Right lung (tissue), 5 donors: Measurements from ENCODE around the gene THSD4. TPM values are rescaled to one million over a fixed set of nuclear protein-coding genes. Genes with fewer than 3 reads are reported as not detected.
A peak's percentile ranks its signal among the peaks of the same experiment; 100 is the strongest.

ENCODE experiments used
- DNase-seq, 2 donors: peaks; one replicate each; pipeline ENCODE4 v3.0.0-alpha.2; 2013
- polyA plus RNA-seq, 5 donors: library from polyadenylated mRNA; unstranded; fragments of 120-200 nt; gene quantifications; one replicate each; pipeline versions ENCODE4 v1.2.1 to v1.2.3, GENCODE V29; 2013; ENCODE audit warnings: inconsistent platforms in 1 of 5, low replicate concordance in 1 of 5; ENCODE audit not compliant: insufficient read length in 5 of 5, insufficient read depth in 1 of 5

The THSD4 gene
- polyA plus RNA-seq, 5 donors = 14.0 to 27.2 (median 17.1) TPM

DNA sequence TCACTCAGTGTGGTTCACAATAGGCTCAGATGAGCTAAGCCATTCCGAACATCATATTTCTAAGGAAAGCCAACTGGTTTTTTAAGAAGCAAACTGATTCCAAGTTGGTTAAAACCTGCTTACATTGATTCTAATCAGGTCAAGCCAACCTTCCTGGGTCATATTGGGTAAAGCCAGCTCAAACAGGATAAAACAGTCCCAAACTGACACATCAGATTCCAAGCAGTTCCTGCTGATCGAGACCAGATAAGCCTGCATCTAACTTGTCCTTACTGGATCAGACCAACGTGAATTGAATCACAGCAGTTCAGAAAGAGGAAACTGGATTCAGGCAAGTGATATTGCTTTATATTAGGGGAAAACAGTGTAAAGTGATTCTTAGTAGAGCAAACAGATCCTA, 18.6 kb upstream of the THSD4 start:
- no peak for DNase-seq

DNA sequence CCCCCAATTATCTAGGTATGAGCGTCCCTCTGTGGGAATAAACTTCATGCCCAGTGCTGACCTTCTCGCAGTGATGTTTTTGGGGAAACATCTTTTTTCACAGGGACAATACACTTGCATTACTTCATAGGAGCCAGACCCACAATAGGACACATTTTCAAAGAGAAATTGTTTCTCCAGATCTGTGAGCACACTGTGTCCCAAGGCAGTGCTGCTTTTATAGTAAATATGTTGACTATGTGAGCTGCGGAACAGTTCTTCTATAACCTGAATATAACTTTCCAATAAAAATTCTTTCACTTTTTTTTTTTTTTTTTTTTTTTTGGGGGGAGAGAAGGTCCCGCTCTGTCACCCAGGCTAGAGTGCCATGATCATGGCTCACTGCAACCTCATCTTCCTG, 17.4 kb upstream of the THSD4 start:
- DNase-seq = no peak

- DNase-seq = no peak
Measured at GRCh38 chr15:71098920-71099319, 16.4 kb upstream of the THSD4 start.

GRCh38 chr15:71103102-71103676, 12.1 kb upstream of the THSD4 start:
- no peak for DNase-seq

DNA sequence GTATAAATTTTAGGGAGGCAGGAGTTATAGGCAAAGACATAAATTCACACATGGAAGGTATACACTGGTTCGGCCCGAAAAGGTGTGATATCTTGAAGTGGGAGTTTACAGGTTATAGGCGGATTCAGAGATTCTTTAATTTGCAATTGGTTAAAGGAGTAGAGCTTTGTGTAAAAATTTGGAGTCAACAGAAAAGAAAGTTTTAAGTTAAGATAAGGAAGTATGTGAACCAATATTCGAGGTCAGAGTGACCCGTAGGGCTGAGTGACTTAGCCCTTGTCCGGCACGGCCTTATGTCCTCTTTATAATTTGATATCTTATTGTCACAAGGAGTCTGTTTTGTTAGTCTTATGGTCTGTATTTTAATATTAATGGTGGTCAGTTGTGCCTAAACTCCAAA, 10.6 kb upstream of the THSD4 start:
- DNase-seq = no peak

DNA sequence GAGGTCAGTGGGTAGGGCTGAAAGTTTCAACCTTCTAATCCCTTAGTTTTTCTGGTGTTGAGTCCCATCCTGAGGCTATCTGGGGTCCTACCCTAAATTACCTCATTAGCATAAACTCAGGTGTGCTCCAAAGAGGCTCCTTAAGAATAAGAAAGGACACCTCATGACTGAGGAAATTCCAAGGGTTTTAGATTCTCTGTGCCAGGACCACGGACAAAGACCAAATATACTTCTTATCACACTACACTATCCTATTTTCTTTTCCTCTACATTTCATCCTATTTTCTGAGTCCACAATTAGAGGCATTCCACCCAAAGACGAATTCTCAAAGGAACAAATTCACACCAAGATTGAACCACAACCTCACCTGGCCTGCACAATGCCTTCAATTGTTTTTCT, 9.8 kb upstream of the THSD4 start:
- no peak for DNase-seq

DNA sequence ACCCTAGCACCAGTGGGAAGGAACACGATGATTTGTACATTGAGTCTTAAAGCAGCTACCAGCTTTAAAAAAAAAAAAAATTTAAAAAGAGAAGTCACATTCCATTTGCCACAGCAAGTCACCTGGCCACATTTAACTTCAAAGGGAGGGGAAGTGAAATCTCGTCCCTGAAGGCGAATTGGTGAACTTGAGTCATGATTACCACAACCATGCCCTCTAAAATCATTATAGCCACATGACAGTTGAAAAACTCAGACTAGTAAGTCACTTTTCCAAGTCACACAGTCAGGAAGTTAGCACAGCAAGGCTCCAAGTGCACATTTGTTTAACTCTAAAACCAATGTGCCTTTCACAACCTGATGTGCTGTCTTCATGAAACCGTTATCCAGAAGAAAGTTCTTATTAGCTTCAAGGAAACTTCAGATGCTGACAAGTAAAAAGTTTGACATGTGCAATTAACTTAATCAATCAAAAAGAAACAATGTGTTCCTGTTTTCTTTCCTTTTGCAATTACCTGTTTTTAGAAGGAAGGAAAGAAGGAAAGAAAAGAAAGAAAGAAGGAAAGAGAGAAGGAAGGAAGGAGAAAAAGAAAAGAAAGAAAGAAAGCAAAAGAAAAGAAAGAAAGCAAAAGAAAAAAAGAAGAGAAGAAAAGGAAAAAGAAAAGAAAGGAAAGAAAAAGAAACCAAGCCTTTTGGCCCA, 8.3 kb upstream of the THSD4 start:
- DNase-seq = no peak

DNA sequence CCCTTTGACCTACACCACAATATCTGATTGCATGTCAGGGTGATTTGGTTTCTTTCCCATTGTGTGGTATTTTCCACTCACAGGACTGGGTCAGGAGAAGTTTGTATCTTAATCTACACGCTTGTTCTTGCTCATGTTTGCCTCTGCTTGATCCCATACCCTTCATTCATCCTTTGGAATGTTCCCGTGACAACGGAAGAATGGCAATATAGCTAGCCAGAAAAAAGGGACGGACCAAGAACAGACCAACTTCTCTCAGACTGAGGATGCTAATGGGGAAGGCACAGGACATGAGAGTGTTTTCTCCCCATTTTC, 7.8 kb upstream of the THSD4 start:
- no peak for DNase-seq

GRCh38 chr15:71109130-71109529, 6.1 kb upstream of the THSD4 start:
- DNase-seq = no peak

DNA sequence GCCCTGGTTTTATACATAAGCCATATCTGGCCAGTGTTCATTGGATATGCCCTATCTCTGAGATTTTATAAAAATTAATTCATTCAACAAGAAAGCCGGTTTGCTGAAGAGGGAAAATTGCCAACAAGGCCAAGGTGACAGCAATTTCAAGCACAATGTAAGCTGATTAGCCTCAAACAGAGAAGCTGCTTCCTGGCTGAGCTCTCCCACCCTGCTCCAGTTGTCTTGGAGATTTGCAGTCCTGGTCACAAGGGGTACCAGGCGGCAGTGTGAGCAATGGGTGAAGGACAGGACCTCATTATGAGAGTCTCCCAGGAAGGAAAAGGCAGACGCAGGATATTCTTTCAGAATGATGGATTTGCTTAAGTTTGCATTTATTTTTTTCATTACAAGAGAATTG, 5.4 kb upstream of the THSD4 start:
- no peak for DNase-seq

- no peak for DNase-seq
Measured at GRCh38 chr15:71110405-71111180, 4.7 kb upstream of the THSD4 start.

DNA sequence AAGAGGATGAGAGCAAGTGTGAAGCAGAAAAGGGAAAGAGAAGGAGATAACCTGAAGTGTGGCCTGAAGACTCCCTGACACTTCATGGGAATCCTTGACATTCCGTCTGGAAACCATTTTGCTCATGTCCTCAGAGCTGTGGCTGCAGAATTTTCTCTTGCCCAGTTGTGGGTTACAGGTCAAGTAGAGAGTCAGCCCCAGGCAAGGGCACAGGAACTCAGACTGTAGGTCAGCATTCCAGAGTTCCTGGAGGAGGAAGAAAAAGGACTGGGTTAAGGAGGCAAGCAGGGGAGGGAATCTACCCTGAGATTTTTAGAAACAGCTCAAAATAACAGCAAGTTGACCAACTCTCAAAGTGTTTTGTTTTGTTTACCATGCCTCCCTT, 4.1 kb upstream of the THSD4 start:
- DNase-seq = no peak

DNA sequence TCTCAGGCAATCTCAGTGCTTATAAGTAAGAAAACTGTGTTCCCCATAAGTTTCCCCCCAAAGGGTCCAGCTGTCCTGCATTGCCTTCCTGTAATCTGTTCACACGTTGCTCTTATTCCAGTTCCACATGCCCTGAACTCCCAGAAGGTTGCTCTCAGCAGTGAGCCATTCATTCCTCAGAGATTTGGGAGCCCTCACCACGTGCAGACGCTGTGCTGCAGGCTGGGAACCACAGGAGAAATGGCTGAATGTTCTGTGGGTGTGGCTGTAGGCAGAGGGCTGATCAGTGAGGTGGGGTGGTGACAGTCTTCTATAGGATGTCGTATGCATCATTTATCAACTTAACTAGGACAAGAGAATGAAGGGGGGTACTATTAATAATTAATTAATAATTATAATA, 3.3 kb upstream of the THSD4 start:
- no peak for DNase-seq

DNA sequence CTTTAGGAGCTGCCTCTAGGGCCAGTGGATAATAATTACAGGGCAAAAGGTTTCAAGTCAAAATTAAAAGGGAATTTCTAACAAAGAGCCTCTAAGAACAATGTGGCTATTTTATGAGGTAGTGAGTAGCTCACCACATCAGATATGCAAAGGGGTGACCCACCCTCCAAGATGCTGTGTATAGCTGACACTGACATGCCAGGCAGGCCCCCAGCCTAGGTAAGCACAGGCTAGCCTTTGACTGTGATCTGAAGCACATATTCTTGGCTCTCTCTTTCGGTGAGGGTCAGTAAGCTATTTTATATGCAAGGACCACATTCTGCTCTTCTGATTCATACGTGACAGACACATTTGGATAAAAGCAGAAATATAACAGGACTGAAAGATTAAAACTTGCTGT, 2.8 kb upstream of the THSD4 start:
- DNase-seq = no peak

DNA sequence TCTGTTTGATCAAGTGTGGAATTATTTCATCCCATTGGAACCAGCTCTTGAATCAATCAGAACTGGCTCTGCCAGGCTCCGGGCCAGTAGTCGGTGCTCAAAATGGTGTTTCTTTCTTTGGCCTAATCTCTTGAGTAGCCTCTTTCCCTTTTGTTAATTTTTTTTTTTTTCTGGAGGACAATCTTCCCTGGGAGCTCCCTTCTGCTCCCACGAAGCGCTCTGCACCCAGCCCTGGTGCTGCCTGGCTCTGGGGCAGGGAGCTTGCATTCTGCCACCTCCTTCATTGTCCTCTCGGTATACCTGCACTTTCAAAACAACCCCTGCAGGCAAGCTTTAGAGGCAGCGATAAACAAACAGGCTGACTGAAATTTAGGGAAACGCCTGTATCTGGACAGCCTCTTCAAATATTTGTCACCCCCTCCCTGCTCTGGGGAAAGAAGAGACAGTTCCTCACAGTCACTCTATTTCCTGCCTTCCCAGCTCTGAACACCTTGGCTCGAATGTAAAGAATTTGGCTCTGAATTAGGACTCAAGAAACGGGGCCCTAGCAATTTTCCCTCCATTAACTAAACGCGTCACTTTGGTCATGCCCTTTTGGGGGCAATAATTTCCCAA, 1.1 kb upstream of the THSD4 start:
- DNase-seq = no peak

DNA sequence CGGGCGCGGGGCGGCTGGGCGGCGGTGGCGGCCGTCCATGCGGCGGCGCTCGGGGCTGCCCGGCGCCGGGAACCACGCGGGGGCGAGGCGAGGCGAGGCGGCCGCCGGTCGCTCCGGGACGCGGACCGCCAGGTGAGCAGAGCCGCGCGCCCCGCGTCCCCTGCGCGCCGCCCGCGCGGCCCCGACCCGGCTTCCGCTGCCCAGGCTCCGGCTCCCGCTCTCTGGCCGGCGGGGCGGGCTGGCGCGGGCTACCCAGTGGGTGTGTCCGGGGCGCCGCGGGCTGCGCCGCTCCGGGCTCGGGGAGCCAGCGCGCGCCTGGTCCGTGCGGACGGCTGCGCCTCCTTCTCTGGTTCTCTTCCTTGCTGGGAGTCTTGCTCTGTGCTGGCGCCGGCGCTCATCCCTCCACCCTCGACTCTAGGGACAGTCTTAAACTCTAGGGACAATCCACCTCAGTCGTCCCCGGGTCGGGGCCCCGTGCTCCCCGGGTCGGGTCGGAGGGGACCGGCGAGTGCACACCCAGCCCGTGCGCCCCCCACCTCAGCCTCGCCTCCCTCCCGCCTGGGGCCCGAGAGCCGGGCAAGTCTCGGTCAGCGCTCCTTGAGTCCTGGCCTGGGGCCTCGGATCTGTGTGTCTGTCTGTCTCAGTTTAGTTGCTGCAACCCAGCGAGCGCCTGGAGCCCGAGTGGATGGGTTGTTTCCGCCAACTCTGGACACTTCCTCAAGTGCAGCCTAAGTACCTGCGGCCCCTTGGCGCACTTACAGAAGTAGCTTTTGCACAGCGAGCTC, 488 bp downstream of the THSD4 start:
- DNase-seq = peak in 1 of 2 donors; percentile 43

- DNase-seq = no peak
Measured at GRCh38 chr15:71116366-71116765, 1.1 kb downstream of the THSD4 start.

- DNase-seq = no peak
Measured at GRCh38 chr15:71116942-71117341, 1.7 kb downstream of the THSD4 start.

DNA sequence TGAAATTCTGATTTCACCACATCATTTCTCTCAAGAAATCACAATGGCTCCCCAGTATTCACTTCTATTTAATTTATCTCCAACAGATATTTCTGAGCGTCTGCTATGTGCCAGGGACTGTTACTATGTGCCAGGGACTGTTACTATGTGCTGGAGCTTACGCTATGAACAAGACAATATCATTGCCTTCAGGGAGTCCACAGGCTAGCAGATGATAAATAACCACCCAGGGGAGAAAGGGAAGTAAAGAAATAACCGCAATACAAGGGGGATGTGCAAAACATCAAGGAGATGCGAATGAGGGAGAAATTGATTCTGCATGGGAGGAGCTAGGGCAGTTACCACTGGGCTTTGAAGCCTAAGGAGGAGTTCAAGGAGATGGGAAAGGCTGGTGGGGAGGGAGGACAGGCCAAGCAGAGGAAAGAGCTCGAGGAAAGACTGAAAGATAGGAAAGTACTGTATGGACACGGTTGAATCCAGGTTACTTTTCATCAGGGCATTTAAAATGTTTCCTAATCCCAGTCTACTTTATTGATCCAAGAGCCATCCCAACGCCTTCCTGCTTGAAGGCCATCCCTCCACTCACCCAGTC, 2.5 kb downstream of the THSD4 start:
- no peak for DNase-seq

- no peak for DNase-seq
Measured at GRCh38 chr15:71118345-71118744, 3.1 kb downstream of the THSD4 start.

DNA sequence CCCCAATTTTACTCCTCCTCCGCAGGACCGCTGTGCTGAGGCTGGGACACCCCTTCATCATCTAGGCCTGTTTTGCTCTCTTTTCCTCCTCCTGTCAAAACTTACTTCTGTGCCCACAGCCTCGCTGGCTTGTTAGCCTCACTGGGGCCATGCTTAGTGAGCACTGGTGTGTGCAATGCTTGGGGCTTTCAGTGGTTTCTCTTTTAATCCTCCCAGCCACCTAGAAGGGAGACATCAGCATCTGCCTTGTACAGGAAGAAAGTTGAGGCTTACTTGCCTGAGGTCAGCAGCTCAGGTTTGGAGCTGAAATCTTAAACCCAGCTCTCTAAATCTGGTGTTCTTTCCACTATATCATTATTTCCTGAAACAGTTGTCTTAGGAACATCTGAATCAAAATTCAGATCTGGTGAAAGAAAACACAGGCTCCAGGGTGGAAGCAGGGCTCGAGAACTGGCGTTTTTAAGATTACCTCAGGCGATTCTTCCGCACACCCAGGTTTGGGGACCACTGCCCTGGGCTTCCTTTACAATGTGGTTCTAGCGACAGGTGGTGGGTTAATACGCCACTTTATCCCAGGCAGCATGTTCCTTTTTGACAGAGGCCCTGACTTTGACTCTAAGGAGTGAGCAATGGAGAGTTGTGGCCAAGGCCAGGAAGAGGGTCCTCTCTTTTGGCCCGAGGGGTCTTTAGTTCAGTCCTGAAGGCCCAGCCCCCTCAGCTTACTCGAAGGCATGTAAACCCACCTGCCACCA, 3.8 kb downstream of the THSD4 start:
- DNase-seq = no peak
